GM19372 (cell line): ENCODE measurements around the gene WT1.

ENCODE experiments used
- ATAC-seq: cut with Tn5 transposase; IDR thresholded peaks from one replicate; pipeline ENCODE4 v1.9.1; 2021; ENCODE audit warnings: mild to moderate bottlenecking, low read depth, moderate library complexity; ENCODE audit not compliant: unreplicated experiment

WT1 gene

GRCh38 chr11:32438866-32439489 is 3.6 kb upstream of the WT1 start:
- ATAC-seq, result no peak

- ATAC-seq, result no peak
Measured at GRCh38 chr11:32438346-32438865, 3.1 kb upstream of the WT1 start.

- no peak for ATAC-seq
Measured at GRCh38 chr11:32437495-32438345, 2.4 kb upstream of the WT1 start.

GRCh38 chr11:32436751-32437494 is 1.6 kb upstream of the WT1 start:
- no peak for ATAC-seq

- no peak for ATAC-seq
Measured at GRCh38 chr11:32435942-32436750, 807 bp upstream of the WT1 start.

- ATAC-seq, result no peak
Measured at GRCh38 chr11:32435152-32435480, 223 bp downstream of the WT1 start.

- no peak for ATAC-seq
Measured at GRCh38 chr11:32434356-32435151, 785 bp downstream of the WT1 start.

- ATAC-seq, result no peak
Measured at GRCh38 chr11:32433914-32434355, 1.4 kb downstream of the WT1 start.

- no peak for ATAC-seq
Measured at GRCh38 chr11:32433101-32433913, 2.0 kb downstream of the WT1 start.

GRCh38 chr11:32432565-32432964 is 2.8 kb downstream of the WT1 start:
- no peak for ATAC-seq

GRCh38 chr11:32430568-32431381 is 4.6 kb downstream of the WT1 start:
- no peak for ATAC-seq

GRCh38 chr11:32429477-32429876 is 5.9 kb downstream of the WT1 start:
- no peak for ATAC-seq

- no peak for ATAC-seq
Measured at GRCh38 chr11:32428665-32429303, 6.6 kb downstream of the WT1 start.

GRCh38 chr11:32427935-32428664 is 7.2 kb downstream of the WT1 start:
- ATAC-seq, result no peak

- ATAC-seq, result no peak
Measured at GRCh38 chr11:32427616-32427934, 7.8 kb downstream of the WT1 start.

GRCh38 chr11:32426819-32427615 is 8.3 kb downstream of the WT1 start:
- ATAC-seq, result no peak
